NCI-H446 (cell line): ENCODE data around the gene GALNTL6.
"Not testable (repeated sequence)": the region's sequence is repeated elsewhere in the genome, so short reads cannot be mapped to it uniquely, and the experiment has no call there.

Source experiments
- DNase-seq, 2 experiments: peaks; one replicate each; lab custom pipeline; 2025; lab: John Stamatoyannopoulos, UW

GALNTL6 gene

DNA sequence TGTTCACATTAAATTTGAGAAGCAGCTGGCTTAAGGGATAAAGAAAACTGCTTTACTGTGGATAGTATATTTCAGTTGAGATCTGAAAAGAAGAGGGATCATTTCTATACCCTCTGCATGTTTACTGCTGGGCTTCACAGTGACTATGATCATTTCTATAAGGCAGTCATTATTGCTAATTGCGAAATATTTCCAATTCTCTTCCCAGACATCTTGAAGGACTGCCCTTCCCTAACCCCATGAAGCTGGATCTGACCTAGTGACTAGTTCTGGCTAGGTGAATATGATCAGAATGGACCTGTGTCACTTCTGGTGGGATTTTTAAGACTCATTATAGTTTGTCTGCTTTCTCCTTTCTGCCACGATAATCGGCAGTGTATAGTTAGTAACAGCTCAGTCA is 848.9 kb downstream of the GALNTL6 start:
- no peak for DNase-seq

DNA sequence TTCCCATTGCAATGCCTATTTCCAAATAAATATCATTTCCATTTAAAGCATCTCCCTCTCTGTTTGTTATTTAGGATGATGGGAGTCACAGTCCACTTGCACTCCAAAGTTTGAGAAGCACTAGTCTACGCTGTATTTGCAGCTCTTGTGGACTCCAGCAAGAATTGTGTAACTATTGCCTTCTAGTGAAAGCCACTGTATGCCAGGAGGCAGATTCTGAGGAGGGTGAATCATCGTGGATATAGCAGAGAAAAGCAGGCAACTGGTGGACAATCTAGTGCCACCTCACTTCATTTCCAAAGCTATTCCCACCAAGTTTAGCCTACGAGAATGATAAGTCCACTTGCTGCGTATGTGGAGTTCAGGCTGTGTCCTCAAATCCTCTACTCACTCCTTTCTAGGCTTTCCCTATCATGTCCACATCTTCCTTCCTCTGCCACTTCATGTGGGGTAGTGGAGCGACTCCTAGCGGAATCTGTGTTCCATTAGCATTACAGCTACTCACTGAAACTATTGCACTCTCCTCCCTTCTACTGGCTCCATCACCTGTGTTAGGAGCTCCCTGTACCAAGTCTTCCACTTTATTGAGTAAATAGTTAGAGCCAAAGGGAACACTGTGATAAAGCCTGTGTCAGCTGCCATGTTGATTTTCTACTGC is 853.6 kb downstream of the GALNTL6 start:
- peak in 1 of 2 experiments; percentile 48 for DNase-seq

DNA sequence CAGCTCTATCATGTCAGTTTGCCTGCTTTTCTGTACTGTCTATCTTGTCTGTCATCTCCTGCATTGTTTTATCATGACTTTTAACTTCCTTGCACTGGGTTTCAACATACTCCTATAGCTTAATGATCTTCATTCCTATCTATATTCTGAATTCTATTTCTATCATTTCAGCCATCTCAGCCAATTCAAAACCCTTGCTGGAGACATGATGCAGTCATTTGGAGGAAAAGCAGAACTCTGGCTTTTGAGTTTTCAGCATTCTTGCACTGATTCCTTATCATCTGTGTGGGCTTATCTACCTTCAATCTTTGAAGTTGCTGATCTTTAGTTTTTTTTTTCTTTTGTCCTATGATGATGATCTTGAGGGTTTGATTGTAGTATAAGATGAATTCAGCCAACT is 861.6 kb downstream of the GALNTL6 start:
- no peak for DNase-seq

DNA sequence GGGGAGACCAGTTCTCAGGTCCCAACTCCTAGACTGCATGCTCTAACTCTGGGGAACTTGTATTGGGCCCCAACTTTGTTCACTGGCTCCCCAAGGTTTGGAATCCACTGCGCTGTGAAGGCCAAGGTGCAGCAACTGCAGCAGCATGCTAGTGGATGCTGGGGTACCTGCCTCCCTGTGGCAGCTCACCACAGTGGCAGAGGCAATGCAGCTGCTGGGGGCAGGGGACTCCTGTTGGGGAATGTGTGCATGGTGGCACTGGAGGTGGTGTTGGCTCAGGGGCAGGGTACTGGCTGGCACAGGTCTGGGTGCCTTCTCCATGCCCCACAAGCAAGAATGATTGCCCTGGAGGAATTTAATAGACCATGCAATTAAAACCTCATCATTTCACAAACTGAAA is 862.0 kb downstream of the GALNTL6 start:
- DNase-seq, result no peak

DNA sequence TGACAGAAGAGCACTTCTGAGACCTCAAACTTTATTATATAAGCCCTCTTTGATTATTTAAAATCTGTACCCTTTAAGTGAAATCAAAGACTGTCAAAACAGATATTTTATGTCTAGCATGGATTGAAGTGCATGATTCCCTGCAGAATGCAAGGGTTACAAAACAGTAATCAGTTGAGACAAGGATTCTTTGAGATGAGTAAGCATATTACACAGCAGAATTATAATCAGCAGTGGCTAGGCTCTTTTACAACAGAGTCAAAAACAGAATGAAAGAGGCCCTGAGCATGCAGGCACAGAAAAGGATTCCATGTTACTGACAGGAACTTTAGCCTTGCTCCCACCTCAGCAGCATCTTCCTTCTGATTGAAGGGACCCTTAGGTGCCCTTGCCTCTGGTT is 867.5 kb downstream of the GALNTL6 start:
- no peak for DNase-seq

DNA sequence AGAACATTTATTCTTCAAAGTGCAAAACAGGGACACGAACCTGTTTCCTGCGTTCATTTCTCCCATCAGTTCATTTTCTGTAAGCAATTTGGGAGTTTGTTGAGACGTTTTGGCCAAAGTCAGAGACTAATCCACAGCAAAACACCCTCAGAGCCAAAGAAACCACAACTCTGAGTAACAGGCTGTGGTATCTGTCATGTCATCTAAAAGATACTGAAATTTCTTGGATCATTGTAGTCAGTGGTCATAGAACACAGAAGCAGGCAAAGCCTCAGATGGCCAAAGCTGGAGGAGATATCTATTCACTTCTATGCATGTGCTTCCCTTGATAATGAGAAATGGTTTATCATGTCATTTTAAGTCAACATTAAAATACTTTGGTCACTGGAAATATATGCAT is 869.8 kb downstream of the GALNTL6 start:
- DNase-seq, result no peak

DNA sequence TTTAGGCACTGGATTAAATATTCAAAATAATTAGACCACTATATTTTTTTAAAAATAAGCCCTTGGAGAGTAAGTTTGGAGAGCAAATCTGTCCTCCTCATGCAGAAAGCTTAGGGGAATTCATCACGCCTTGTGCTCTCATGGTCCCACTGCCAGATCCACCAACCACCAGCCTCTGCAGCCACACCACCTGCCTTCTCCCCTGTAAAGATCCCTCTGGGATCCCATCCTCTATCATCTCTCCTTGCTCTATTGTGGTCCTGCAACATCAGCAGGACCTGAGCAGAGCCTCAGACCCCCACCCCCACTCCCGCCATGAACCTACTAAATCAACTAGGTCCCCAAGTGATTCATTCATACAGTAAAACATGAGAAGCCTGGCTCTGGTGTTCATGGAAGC is 872.8 kb downstream of the GALNTL6 start:
- DNase-seq, result no peak

DNA sequence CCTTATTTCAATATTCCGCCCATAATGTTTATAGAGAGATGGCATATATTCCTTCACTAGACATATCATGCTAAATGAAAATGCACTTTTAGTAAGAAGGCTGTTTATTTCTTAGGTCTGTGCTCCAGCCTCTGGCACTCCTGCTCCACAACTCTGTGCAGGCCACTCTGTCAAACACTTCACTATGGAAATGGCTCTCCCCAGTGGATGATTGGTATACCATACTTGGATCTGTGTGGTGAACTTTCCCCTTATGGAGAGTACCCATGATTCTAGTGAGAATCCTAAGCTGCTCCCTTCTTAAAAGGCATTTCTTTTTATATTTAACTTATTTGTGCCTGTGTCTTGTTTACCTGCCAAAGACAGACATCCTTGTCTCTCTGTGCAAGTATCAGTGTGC is 875.3 kb downstream of the GALNTL6 start:
- no peak for DNase-seq

DNA sequence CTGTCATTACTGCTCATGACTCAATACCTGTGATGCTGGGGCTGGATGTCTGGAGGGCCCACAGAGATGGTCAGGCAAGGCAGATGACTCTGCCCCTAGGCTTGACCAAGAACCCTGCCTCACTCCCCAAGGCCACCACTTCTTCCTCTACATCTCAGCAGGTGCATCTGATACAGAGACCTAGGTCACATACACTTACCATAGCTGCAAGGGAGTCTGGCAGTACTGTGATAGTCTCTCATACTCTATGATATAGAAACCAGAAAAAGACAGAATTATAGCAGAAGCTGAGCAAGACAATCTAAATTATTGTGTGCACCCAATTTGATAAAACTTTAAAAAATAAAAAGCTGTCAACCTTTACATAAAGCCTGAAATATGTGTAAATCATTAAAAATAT is 878.3 kb downstream of the GALNTL6 start:
- no peak for DNase-seq

DNA sequence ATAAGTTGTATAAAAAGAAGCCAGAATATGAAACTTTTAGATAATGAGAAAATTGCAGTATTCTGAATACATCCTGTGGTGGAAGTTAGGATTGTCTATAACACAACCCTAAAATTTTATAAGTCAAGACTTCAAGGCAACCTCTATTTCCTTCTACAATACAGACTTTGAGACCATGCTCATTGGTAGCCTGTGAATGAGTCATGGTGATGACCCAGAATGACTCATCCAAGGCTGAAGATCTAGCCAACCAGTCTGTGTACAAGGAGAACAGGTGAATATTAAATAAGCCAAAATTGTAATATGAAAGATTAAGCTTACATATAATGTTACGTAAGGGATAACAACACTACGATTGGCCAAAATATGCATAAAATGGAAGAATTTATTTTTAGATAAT is 879.5 kb downstream of the GALNTL6 start:
- no peak for DNase-seq

DNA sequence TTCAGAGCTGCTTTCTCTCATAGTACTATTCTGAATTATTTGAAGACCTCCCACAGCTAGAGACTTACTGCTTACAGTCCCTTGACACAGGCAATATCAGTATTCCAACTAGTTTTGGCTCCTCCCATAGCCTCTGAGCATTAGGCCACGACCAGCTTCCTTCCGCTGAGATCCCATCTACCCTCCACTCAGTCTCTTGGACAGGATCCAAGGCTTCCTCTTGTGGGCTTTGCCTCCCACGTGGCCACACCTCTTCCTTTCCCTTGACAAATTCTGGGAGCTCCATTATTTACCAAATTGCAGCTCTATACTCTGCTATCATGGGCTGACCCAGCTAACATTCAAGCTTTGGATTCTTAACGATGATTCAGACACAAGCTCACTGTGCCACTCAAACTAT is 885.1 kb downstream of the GALNTL6 start:
- no peak for DNase-seq

DNA sequence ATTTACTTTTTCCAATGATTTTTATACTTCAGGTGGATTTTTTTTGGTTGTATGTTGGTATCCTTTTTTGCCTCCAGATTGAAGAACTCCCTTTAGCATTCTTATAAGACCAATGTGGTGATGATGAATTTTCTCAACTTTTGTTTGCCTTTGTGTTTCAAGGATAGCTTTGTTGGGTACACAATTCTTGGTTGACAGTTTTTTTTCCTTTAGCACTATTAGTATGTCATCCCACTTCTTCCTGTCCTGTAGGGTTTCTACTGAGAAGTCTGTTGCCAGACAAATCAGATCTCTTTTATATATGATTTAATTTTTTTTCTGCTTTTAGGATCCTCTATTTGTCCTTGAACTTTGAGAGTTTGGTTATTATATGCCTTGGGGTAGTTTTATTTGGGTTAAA is 892.4 kb downstream of the GALNTL6 start:
- DNase-seq, result no peak

DNA sequence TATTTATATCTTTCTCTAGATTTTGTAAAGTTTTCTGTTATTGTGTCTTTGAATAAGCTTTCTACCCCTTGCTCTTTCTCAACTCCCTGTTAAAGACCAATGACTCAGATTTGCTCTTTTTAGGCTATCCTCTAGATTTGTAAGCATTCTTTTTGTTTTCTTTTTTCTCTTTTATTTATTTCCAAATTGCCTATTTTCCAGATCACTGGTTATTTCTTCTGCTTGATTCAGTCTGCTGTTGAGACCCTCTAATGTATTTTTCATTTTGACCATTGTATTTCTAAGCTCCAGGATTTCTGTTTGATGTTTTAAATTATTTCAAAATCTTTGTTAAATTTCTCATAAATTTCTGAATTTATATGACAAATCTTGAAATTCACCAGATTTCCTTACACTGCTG is 892.8 kb downstream of the GALNTL6 start:
- DNase-seq, result no peak

DNA sequence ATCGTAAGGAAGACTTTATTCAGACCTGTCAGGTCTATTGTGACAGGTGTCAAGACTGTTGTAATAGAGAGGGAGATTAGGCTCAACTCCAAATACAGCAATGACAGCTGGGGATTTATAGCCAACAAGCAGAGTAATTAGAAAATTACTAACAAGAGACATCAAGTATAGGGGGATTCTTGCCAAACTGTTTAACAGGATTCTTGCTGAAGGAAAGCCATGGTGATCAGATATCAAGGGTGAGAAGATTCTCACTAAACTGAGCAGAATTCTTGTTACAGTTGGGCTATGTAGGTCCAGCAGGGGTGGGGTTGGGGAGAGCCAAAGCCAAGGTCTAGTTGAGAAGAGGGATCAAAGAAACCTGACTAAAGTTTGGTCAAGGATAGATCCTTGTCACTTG is 894.4 kb downstream of the GALNTL6 start:
- no peak for DNase-seq

DNA sequence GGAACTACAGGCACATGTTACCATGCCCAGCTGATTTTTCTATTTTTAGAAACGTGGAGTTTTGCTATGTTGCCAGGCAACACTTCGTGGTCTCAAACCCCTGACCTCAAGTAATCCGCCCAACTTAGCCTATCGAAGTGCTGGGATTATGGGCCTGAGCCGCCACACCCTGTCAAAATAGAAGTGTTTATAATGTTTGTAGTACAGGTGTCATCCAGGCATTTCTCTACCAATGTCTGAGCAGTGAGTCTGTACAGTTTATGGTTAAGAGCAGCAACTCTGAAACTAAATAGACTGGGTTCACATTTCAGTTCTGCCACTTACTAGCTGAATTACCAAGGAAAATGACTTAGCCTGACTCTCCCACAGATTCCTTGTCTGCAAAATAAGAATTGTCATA is 895.0 kb downstream of the GALNTL6 start:
- DNase-seq, result no peak

DNA sequence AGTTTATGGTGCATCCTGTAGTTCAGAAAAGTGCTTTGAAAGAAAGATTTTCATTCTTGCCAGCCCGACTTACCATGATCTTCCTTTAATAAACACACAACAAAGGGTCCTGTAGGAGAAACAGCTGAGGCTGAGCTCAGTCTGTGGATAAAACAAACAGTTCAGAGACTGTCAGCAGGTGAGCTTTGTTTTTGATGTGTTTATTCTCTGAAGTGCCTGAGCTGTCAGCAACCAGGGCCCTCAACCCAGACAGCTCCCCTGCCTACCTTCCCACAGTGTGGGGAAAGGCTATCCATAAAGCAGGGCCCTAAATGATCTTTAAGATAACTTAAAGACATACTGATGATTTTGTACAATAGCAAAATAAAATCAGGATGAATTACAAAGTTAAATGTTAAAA is 896.2 kb downstream of the GALNTL6 start:
- DNase-seq, result no peak

DNA sequence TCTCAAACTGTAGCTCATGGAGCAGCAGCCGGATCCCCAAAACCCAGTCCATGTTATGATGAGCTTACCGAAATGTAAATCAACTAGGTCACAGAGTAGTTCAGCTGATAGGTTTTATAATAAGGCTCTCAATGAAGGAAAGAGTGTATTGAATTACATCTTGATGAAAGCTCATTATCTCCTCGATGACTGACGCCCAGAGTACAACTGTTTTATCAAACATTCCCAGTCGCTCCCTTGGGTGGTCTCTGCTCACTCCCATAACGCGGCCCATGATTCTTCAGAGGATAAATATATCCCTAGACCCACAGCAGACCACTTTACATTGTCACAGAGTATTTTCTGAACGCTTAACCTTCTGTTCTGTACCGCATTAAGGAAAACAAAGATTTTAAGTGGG is 903.1 kb downstream of the GALNTL6 start:
- no peak for DNase-seq

DNA sequence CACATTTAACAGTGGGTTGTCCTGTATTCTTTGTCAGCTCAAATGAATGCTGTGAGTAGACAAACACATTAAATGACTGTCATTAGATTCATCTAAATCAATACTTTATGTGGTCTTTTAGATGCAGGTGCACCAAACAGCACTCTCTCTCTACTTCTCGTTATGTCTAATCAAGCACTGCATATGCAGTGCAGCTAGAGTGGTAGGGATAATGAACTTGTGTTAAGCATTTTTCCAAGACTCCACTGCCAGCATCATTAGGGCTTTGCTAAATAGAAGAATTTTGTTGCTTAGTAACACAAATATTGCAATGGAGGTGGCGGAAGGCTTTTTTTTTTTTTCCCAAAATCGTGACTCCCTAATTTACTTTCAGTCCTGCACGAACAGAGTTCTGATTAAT is 908.5 kb downstream of the GALNTL6 start:
- DNase-seq, result no peak

DNA sequence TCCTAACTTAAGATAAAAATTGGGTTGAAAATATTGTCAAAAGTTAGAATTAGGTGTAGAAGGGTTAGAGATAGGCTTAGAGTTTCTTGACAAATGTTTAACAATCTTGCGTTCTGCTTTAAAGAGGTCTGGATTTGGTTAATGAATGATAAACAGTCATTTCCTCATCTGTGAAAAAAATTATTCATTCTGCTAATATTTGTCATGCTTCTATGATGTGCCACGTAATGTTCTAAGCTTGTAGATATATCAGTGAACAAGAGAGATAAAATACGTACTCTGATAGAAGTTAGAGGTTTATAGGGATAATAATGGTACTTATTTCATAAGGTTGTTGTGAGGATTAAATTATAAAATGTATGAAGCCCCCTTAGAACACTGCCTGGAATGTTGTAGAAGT is 912.4 kb downstream of the GALNTL6 start:
- no peak for DNase-seq

DNA sequence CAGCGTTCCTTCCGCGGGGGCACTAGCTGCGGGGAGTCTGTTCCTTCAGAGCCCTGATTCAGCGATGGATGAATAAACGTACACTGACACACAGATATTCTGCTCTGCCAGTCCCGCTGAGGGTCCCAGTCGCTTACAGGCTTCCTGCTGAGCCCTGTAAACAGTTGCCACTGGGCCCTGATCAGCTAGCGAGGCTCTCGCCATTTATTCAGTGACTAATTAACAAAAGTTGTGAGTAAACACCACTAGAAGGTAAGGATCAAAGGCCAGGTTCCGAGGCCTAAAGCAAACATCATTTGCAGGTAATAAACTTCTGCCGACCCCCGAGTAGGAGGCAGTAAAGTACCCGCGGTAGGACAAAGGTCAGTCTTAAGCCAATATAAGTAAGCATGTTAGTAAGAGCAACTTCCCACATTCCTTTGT is 912.8 kb downstream of the GALNTL6 start:
- DNase-seq, result no peak

DNA sequence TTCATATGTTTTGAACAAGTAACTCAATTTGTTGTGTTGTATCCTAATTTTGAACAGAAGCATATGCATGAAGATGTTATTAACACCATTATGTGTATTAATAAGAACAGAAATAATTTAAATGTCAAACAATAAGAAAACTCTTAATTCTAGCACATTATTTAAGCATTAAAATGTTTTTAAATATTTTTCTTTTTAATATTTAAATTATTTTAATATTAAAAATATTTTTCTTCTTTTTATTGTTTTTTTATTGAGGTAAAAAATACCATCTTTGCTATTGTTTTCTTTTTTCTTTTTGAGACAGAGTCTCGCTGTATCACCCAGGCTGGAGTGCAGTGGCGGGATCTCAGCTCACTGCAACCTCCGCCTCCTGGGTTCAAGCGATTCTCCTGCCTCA is 914.4 kb downstream of the GALNTL6 start:
- no peak for DNase-seq

DNA sequence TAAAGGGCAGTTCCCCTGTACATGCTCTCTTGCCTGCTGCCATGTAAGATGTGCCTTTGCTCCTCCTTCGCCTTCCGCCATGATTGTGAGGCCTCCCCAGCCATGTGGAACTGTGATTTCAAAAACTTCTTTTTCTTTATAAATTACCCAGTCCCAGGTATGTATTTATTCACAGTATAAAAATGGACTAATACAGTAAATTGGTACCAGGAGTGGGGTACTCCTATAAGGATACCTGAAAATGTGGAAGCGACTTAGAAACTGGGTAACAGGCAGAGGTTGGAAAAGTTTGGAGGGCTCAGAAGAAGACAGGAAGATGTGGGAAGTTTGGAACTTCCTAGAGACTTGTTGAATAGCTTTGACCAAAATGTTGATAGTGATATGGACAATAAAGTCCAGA is 920.4 kb downstream of the GALNTL6 start:
- not testable (repeated sequence) for DNase-seq

DNA sequence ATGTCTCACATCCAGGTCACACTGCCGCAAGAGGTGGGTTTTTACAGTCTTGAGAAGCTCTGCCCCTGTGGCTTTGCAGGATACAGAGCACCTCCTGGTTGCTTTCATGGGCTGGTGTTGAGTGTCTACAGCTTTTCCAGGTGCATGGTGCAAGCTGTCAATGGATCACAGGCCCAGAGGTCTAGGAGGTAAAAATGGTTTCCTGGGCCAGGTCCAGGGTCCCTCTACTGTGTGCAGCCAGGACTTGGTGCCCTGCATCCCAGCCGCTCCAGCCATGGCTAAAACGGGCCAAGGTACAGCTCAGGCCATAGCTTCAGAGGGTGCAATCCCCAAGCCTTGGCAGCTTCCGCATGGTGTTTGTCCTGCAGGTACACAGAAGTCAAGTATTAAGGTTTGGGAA is 921.4 kb downstream of the GALNTL6 start:
- no peak for DNase-seq

DNA sequence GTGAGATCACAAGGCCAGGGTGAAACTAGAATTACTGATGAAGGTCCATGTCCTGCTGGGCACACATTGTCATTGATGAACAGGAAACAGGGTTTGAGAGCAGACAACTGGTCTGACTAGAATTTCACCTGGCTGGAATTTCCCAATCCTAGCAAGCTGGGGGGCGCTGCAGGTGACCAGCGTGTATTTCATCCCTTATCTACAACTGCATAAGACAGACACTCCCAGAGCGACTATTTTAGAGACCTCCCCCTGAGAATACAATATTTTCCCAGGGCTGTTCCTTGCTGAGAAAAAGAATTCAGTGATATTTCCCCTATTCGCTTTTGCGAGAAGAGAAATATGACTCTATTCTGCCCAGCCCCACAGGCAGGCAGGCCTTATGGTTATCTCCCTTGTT is 922.8 kb downstream of the GALNTL6 start:
- no peak for DNase-seq

DNA sequence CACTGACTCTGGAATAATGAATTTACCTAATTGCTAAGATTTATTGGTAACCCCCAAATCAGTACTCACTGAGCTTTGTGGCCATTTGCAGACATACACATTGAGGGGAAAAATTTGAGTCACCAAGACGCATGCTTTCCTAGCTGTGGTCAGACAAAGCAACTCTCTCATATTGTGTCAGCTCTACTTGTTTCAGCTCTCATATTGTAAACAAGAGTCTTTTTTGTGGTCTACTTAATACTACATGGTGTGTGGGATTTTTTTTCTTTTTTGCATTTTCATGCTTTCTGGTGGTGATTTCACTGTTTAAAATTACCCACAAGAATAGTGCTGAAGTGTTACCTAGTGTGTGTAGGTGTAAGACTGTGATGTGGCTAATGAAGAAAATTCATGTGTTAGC is 927.2 kb downstream of the GALNTL6 start:
- DNase-seq, result no peak
